ENCODE measurements around the gene CTSO.

CTSO gene

DNA sequence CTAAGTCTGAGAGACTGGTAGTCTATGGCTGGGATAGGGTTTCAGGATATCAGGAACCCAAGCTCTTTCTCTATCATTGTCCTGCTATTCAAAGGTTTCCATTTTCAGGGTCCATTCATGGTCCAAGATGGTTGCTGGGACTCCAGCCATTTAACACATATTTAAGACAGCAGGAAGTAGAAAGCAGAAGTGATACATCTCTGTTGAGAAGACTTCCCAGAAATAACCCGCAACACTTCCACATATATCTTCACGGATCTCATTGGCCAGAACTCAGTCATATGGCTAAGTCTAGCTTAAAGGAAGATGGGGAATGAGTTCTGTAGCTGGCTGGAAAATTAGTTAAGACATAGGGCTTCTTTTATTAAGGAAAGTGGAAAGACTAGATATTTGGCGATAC, 23.8 kb downstream of the CTSO start:
- FAIRE-seq, result no peak
- no peak for DNase-seq (ENCODE audit: insufficient read length, low spot score)

DNA sequence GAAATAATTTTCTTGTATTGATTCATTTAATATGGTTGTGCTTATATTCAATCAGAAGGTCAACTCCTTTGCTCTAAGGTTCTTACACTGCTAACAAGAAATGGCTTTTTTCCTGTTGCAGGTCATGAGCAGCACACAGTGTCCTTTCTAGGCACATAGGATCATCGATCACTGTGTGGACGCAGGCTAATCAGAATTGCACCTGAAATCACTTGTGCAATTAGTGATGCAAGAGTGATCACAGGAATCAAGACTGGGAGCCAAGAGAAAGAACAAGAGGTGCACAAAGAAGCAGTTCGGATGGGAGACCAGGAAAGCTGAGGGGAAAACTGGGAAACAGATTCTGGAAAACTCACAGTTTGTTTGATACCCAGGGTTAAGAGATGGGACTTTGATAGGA, 29.0 kb downstream of the CTSO start:
- TF ChIP-seq, protein P1, sequence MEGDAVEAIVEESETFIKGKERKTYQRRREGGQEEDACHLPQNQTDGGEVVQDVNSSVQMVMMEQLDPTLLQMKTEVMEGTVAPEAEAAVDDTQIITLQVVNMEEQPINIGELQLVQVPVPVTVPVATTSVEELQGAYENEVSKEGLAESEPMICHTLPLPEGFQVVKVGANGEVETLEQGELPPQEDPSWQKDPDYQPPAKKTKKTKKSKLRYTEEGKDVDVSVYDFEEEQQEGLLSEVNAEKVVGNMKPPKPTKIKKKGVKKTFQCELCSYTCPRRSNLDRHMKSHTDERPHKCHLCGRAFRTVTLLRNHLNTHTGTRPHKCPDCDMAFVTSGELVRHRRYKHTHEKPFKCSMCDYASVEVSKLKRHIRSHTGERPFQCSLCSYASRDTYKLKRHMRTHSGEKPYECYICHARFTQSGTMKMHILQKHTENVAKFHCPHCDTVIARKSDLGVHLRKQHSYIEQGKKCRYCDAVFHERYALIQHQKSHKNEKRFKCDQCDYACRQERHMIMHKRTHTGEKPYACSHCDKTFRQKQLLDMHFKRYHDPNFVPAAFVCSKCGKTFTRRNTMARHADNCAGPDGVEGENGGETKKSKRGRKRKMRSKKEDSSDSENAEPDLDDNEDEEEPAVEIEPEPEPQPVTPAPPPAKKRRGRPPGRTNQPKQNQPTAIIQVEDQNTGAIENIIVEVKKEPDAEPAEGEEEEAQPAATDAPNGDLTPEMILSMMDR (IDR thresholded peaks at IDR 0.05; ENCODE audit: insufficient read depth, missing control alignments), result no peak
- FAIRE-seq (no peak), DNase-seq (ENCODE audit: insufficient read length, low spot score) (no peak)

More for the DNA sequence above, 23.8 kb downstream of the CTSO start:
- TF ChIP-seq, protein P1 (IDR thresholded peaks at IDR 0.05; ENCODE audit: insufficient read depth, missing control alignments), result no peak

DNA sequence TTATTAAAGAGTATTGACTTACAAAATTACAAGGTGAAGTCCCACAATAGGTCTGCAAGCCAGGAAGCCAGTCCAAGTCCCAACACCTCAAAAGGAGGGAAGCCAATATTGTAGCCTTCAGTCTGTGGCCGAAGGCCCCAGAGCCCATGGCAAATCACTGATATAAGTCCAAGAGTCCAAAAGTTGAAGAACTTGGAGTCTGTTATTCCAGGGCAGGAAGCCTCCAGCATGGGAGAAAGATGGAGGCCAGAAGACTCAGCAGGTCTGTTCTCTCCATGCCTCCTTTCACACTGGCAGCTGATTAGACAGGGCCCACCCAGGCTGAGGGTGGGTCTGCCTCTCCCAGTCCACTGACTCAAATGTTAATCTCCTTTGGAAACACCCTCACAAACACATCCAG, 32.1 kb downstream of the CTSO start:
- TF ChIP-seq, protein P1 (IDR thresholded peaks at IDR 0.05; ENCODE audit: insufficient read depth, missing control alignments), result no peak
- FAIRE-seq (no peak), DNase-seq (ENCODE audit: insufficient read length, low spot score) (no peak)

DNA sequence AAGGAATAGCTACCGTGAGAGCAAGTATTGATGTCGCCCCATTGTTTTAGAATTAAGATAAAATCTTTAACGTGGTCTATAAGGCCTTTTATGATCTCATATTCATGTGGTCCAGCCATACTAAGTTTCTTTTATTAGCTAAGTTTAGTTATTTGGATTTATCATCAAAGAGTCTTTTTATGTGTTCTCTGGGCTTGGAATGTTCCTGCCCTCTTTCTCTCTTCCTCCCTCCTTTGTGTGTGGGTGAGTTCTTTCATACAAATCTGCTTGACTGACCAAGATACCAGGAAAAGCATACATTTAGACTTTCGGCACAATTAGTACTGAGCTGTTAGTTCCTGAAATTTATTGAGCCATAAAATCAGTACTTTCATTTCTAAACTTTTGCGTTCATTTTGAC, 38.9 kb downstream of the CTSO start:
- FAIRE-seq (no peak), DNase-seq (ENCODE audit: insufficient read length, low spot score) (no peak)
- TF ChIP-seq, protein P1 (IDR thresholded peaks at IDR 0.05; ENCODE audit: insufficient read depth, missing control alignments), result no peak

DNA sequence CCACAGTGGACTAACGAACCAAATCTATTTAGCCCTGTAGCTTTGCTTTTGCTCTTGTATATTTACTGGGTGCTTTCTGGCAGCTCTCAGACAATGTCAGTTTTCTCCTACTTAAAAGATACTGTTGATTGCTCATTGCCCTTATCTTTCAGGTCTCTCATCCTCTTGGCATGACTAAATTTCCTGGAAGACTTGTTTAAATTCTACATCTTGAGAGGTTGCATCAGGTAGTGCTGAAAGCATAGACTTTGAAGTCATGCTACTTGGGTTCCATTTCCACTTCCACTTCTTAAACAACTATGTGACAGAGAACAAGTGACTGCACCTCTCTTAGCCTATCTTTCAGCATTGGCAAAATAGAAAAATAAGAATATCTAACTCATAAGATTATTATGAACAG, 41.8 kb downstream of the CTSO start:
- no peak for FAIRE-seq
- DNase-seq (ENCODE audit: insufficient read length, low spot score), result no peak
- TF ChIP-seq, protein P1 (IDR thresholded peaks at IDR 0.05; ENCODE audit: insufficient read depth, missing control alignments), result no peak

DNA sequence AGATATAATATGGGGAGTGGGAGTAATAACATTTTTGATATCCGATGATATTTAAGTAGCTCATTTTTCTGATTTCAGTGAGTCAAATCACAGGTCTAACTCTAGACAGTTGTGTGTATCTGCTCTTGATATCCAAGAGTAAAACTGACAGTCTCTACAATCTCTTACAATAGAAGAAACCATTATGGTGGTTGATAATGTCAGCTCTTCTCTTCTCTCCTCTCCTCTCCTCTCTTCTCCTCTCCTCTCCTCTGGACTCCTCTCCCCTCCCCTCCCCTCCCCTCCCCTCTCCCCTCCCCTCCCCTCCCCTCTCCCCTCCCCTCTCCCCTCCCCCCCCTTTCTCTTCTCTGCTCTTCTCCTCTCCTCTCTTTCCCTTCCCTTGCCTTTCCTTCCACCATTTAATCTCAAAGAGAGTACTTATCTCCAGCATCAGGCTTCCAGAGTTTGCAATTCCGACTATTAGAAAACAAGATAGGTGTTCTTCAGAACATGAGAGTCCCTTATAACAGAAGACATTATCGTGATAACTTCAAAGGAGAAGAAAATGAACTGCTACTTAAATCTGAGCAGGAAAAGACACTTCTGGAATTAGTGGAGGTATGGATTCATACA, 43.9 kb downstream of the CTSO start:
- DNase-seq (ENCODE audit: insufficient read length, low spot score), result no peak
- TF ChIP-seq, protein P1 (IDR thresholded peaks at IDR 0.05; ENCODE audit: insufficient read depth, missing control alignments), result no peak
- no peak for FAIRE-seq

DNA sequence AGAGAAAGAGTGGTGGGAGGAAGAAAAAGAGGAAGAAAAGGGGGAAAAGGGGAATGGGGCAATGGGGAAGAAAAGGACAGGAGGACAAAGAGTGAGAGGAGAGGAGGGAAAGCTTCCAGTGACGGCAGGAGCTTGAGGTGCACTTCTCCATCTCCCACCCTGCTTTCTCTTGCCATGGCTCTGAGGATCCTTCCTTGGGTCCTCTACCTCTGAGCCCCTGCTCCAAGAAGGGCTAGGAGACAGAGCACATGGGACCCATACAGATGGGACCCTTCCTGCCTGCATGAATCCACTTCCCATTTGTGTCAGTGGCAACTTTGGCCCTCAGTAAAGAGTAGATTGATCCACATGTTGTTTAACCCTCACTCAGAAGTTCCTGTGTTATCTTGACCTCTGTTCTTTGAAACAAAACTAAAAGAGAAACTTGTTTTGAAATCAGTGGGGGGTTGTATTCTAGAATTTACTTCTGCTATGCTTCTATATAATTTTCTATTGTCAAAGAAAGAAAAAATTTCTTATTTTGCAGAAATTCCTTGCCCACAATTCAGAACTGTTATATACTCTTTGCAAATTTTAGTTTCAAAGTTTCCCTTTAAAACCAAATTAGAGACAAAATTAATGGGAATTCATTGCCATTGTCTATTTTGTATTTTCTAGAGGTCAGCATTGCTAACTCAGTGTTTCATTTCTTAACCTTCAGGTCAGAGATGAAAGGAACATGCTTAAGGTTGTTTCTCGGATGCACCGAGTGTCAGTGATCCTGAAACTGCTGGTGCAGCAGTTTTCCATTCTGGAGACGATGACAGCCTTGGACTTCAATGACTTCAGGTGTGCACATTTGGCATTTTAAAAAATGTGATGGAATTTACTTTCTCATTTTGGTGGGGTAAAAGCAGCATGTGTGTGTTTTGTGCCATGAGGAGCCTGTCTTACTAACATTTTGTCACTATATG, 45.2 kb downstream of the CTSO start:
- DNase-seq (ENCODE audit: insufficient read length, low spot score) (no peak), FAIRE-seq (no peak)
- TF ChIP-seq, protein P1 (IDR thresholded peaks at IDR 0.05; ENCODE audit: insufficient read depth, missing control alignments), result no peak
